Upper lobe of left lung (tissue), 4 donors: ENCODE data around the gene PECR.
A peak's percentile ranks its signal among the peaks of the same experiment; 100 is the strongest.

ENCODE experiments used
- POLR2A ChIP-seq, 4 donors: fragments of 450-650 bp; IDR thresholded peaks; one replicate each; pipeline ENCODE4 v1.5.1; 2016 to 2017; ENCODE audit warnings: antibody characterized with exemption in 4 of 4, mild to moderate bottlenecking in 2 of 4
- POLR2AphosphoS5 ChIP-seq, 2 donors: sonication (generic); formaldehyde crosslinking; IDR thresholded peaks; one replicate each; pipeline ENCODE4 v1.5.1; 2017; ENCODE audit warnings: antibody characterized with exemption in 2 of 2
- TF ChIP-seq, protein P1 (sequence below), 6 experiments: fragments of 450-650 bp in 4 of 6; fragments of 200-600 bp in 2 of 6; sonication (generic) in 2 of 6; IDR thresholded peaks; one replicate each; pipeline ENCODE4 v1.5.1; 2016 to 2019; ENCODE audit warnings: antibody characterized with exemption in 6 of 6

DNA sequence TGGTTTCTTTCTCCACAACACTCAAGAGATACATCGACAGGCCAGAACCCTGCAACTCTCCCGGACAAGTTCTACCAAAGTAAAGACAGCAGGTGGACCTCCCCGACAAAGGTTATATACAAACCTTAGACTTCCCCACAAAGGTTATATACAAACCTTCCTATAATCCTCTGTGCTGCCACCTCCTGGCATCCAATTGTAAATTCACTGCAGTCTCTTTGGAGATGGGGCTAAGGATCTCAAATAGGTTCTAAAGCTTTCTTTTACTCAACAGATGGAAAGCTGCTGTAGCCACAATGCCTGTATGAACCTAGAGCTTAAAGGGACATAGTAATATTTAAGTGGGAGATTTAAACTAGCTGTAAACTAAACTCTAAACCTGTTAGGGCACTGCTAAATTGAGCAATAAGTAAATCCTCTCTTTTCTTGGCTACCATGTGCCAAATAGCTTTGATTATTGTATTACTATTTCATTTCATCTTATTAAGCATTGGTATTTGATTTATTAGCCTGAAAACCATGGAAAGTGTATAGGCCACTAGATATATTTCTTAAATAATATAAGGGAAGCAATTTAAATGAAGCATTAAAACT is 58.5 kb downstream of the PECR start:
- TF ChIP-seq POLR2AphosphoS5 (IDR thresholded peaks at IDR 0.05) (no peak), POLR2A (IDR thresholded peaks at IDR 0.05) (no peak)
- TF ChIP-seq, protein P1, sequence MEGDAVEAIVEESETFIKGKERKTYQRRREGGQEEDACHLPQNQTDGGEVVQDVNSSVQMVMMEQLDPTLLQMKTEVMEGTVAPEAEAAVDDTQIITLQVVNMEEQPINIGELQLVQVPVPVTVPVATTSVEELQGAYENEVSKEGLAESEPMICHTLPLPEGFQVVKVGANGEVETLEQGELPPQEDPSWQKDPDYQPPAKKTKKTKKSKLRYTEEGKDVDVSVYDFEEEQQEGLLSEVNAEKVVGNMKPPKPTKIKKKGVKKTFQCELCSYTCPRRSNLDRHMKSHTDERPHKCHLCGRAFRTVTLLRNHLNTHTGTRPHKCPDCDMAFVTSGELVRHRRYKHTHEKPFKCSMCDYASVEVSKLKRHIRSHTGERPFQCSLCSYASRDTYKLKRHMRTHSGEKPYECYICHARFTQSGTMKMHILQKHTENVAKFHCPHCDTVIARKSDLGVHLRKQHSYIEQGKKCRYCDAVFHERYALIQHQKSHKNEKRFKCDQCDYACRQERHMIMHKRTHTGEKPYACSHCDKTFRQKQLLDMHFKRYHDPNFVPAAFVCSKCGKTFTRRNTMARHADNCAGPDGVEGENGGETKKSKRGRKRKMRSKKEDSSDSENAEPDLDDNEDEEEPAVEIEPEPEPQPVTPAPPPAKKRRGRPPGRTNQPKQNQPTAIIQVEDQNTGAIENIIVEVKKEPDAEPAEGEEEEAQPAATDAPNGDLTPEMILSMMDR (IDR thresholded peaks at IDR 0.05) = peak; percentile 26 to 57 (median 54)
